Transverse colon (tissue), 4 donors: Measurements from ENCODE around the gene ADAM22.

Experiments
- EP300 ChIP-seq: sonication (generic); formaldehyde crosslinking; IDR thresholded peaks from one replicate; pipeline ENCODE4 v1.6.1; 2017; ENCODE audit warnings: antibody characterized with exemption, low read depth
- POLR2A ChIP-seq: fragments of 450-650 bp; IDR thresholded peaks from one replicate; pipeline ENCODE4 v1.6.1; 2016; ENCODE audit warnings: antibody characterized with exemption, mild to moderate bottlenecking, moderate library complexity
- POLR2AphosphoS5 ChIP-seq, 3 donors: sonication (generic); formaldehyde crosslinking; IDR thresholded peaks; one replicate each; pipeline ENCODE4 v1.6.1; 2016; ENCODE audit warnings: antibody characterized with exemption in 3 of 3
- TF ChIP-seq, protein P1 (sequence below), 5 experiments: fragments of 200-600 bp in 3 of 5; fragments of 450-650 bp in 2 of 5; sonication (generic) in 3 of 5; IDR thresholded peaks; 1 replicate in 2 of 5; 2 replicates in 3 of 5; pipeline ENCODE4 v1.5.1; 2016 to 2017; ENCODE audit warnings: antibody characterized with exemption in 5 of 5, inconsistent platforms in 3 of 5, mild to moderate bottlenecking in 2 of 5, moderate library complexity in 1 of 5

DNA sequence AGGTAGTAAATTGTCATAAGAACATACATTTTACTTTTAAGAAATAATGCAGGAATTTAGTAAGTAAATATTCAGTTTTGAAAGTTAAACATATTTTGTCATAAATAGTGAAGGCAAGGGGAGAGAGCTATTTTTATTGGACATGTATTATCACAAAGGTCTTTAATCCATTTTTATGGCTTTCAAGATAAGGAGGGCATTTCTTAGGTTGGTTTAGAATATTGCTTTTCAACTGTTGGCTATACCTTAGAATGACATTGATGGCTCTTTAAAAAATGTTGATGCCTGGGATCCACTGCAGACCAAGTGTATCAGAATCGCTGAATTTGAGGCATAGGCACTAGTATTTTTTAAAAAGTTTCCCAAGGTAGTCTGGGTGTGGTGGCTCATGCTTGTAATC, 34.0 kb downstream of the ADAM22 start:
- TF ChIP-seq, protein P1, sequence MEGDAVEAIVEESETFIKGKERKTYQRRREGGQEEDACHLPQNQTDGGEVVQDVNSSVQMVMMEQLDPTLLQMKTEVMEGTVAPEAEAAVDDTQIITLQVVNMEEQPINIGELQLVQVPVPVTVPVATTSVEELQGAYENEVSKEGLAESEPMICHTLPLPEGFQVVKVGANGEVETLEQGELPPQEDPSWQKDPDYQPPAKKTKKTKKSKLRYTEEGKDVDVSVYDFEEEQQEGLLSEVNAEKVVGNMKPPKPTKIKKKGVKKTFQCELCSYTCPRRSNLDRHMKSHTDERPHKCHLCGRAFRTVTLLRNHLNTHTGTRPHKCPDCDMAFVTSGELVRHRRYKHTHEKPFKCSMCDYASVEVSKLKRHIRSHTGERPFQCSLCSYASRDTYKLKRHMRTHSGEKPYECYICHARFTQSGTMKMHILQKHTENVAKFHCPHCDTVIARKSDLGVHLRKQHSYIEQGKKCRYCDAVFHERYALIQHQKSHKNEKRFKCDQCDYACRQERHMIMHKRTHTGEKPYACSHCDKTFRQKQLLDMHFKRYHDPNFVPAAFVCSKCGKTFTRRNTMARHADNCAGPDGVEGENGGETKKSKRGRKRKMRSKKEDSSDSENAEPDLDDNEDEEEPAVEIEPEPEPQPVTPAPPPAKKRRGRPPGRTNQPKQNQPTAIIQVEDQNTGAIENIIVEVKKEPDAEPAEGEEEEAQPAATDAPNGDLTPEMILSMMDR (IDR thresholded peaks at IDR 0.05): no peak
- TF ChIP-seq POLR2A (no peak), POLR2AphosphoS5 (IDR thresholded peaks at IDR 0.05) (no peak), EP300 (no peak)
